AML-193 (cell line): ENCODE measurements around the gene CHRFAM7A.
"Not testable (repeated sequence)": the region's sequence is repeated elsewhere in the genome, so short reads cannot be mapped to it uniquely, and the experiment has no call there.

Source experiments
- DNase-seq, 2 experiments: peaks; one replicate each; lab custom pipeline; 2025; lab: John Stamatoyannopoulos, UW

Gene CHRFAM7A

DNA sequence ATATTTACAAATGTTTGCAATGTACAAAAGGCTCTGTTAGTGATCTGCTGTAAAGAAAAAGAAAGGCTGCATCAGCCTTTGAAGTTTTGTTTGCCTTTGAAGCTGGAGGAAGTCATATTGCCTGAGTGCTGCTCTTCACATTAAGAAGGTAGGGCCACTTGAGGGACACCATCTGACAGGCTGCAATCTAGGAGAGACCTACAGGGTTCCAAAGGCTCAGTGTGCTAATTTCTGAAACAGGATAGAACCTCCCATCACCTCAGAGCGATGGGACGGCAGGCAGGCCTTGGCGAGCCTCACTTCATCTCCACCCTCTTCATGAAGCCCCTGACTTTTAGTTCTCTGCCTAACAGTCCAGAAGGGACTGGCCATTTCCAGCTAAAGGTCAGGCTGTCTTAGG lies 77.6 kb downstream of the CHRFAM7A start:
- DNase-seq: not testable (repeated sequence)

- not testable (repeated sequence) for DNase-seq
These were observed 82.8 kb downstream of the CHRFAM7A start for GRCh38 chr15:30310575-30310974.
